ENCODE results near the gene ARL2BP.

DNA sequence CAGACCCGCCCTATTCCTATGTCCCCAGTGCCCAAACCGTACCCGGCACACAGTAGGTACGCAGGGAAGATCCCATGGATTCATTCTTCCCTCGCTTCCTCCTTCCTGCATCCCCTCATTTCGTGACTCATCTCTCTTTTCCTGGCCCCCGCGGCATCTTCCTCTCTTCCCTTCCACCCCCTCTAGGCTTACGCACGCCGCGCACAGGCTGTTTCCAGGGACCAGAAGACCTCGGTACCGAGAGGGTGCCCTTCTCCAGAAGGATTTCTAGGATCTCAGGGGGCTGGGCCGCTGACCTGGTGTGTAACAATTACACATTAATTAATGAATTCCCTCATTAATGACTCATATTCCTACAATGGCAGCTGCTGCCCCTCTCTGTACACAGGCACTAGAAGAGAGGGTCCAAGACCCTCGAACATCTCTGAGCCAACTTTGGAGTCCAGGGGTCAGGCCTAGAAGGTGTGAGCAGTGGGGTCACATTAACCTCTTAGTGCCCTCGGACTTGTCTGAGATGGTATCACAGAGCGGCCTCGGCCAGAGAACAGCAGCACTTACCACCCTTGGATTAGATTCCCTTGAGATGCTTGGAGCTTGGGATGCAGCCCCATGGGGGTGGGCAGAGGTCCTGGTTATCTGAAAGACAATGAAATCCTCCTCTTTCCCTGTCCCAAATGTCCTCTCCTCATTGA lies 56.2 kb downstream of the ARL2BP start:
- no peak for TF ChIP-seq CTCF (IDR thresholded peaks at IDR 0.05; ENCODE audit: low read depth, low read length, missing input control)
- TF ChIP-seq, protein P1, sequence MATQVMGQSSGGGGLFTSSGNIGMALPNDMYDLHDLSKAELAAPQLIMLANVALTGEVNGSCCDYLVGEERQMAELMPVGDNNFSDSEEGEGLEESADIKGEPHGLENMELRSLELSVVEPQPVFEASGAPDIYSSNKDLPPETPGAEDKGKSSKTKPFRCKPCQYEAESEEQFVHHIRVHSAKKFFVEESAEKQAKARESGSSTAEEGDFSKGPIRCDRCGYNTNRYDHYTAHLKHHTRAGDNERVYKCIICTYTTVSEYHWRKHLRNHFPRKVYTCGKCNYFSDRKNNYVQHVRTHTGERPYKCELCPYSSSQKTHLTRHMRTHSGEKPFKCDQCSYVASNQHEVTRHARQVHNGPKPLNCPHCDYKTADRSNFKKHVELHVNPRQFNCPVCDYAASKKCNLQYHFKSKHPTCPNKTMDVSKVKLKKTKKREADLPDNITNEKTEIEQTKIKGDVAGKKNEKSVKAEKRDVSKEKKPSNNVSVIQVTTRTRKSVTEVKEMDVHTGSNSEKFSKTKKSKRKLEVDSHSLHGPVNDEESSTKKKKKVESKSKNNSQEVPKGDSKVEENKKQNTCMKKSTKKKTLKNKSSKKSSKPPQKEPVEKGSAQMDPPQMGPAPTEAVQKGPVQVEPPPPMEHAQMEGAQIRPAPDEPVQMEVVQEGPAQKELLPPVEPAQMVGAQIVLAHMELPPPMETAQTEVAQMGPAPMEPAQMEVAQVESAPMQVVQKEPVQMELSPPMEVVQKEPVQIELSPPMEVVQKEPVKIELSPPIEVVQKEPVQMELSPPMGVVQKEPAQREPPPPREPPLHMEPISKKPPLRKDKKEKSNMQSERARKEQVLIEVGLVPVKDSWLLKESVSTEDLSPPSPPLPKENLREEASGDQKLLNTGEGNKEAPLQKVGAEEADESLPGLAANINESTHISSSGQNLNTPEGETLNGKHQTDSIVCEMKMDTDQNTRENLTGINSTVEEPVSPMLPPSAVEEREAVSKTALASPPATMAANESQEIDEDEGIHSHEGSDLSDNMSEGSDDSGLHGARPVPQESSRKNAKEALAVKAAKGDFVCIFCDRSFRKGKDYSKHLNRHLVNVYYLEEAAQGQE (IDR thresholded peaks at IDR 0.05): no peak
- TF ChIP-seq MAX (IDR thresholded peaks at IDR 0.05): no peak
- no peak for TF ChIP-seq SP1 (IDR thresholded peaks at IDR 0.05)
- TF ChIP-seq, protein P2, sequence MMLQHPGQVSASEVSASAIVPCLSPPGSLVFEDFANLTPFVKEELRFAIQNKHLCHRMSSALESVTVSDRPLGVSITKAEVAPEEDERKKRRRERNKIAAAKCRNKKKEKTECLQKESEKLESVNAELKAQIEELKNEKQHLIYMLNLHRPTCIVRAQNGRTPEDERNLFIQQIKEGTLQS (IDR thresholded peaks at IDR 0.05): no peak
- TF ChIP-seq GABPA (IDR thresholded peaks at IDR 0.05 in 1 of 2, conservative IDR thresholded peaks at IDR 0.05 in 1 of 2): no peak
- TF ChIP-seq TAF1 (conservative IDR thresholded peaks at IDR 0.05): no peak
- TF ChIP-seq FOXA2 (IDR thresholded peaks at IDR 0.05): no peak
- TF ChIP-seq FOXA1 (IDR thresholded peaks at IDR 0.05): no peak
- TF ChIP-seq RXRA (IDR thresholded peaks at IDR 0.05): no peak
- TF ChIP-seq EGR1 (IDR thresholded peaks at IDR 0.05; ENCODE audit: low read depth in 2 of 2): no peak
- TF ChIP-seq JUND (IDR thresholded peaks at IDR 0.05): no peak
- TF ChIP-seq YY1 (IDR thresholded peaks at IDR 0.05): no peak
